Left forelimb (tissue), 1 donor: ENCODE data around the gene SMNDC1.
A peak's percentile ranks its signal among the peaks of the same experiment; 100 is the strongest.
"Not testable (repeated sequence)": the region's sequence is repeated elsewhere in the genome, so short reads cannot be mapped to it uniquely, and the experiment has no call there.

ENCODE experiments used
- DNase-seq: peaks from one replicate; pipeline ENCODE4 v3.0.0-alpha.2; 2018; ENCODE audit warnings: low spot score

SMNDC1 gene

DNA sequence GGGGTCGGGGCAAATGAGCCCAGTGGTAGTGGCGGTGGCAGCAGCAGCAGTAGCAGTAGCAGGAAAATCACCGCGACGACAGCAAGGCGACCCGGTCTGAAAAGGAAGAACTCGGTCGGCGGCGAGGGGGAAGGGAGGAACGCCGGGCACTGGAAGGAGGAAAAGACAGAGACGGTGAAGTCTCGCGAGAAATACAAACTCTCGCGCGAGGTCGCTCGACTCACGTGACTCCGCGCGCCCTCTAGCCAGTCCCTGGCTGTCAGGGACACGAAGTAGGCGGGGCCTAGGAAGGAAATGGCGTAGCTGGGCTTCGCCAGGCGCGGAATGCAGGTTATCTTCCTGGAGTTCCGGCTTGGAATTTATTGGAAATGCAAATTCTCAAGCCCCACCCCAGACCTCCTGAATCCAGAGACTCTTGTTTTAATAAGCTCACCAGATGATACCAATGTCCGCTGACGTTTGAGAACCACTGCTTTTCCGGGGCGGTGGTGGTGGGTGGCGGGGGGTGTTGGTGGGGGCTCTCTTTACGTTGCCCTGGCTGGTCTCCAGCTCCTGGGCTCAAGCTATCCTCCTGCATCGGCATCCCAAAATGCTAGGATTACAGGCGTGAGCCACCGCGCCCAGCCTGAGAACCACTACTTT is at the start of gene SMNDC1:
Gene SMNDC1, minus strand, starts transcription at position 141 of the 642 bp plus-strand sequence. CDS start 1,333 bp downstream, outside the sequence.
- DNase-seq, result peak; percentile 97

DNA sequence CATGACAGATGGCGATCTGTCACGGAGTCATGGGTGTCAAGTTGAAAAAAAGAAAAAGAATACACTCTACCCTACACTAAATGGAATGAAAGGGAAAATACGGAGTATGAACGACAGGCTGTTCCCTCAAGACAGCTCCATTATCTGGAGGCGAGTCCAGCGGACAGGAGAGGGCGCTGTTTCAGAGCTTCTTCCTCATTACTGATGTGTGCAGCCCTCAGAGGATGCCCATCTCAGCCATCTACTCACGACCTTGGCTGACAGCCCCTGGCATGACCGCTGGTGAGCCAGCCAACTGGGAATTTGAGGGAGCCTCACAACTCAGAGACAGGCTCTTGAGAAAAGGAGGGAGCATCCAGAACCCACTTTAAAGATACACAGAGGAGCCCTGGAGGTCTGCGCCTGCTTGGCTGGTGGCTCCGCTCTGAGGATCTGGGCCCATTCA is 49.6 kb upstream of the SMNDC1 start:
- no peak for DNase-seq

DNA sequence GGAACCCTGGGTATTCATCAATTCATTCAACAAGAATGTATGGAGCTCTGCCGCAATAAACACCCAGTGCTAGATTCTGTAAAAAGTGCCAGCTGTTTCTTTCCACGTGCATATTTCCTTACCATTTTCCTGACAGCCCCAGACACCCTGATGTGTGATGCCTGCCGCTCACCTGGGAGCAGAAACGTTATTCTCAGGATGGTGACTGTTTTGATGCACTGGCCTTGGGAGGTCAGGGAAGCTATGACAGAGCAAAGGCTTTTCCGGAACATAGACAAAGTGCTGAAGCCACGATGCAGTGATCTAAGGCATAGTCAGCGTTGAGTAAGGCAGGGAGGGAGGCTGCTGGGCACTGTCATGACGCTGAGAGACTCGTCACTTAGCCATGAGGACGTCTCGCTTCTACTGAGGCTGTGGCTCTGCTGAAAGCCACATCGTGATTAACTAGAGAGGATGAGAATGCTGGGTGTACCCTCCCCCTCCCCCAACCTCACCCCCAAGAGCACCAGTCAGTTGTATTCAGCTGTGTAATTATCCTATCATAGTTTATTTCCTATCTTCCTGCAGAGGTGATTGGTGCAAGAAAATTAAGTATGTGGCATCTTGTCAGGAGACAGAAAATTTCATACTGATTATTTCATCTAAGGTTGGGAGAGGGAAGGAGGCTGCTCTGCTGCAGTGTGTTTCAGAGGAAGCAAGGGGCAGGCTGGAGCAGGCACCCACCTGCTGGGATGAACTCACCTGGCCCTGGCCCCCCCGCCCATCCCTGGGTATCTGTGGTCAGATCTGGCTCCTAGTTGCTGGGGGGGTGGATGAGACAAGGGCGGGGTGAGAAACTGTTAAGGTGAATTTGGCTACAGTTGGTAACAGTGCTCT is 48.8 kb upstream of the SMNDC1 start:
- no peak for DNase-seq

DNA sequence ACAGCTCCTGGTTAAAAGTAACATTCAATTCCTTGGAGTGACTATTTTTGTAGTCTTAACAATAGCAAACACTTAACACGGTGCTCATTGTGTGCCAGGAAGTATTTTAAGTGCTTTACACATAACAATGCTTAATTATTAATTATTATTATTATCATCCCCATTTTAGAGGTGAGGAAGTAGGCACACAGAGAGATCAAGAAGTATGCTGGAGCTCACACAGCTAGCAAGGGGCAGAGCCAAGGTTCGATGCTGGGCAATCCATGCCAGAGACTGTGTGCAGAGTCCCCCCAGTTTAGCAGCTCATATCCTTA is 48.2 kb upstream of the SMNDC1 start:
- no peak for DNase-seq

DNA sequence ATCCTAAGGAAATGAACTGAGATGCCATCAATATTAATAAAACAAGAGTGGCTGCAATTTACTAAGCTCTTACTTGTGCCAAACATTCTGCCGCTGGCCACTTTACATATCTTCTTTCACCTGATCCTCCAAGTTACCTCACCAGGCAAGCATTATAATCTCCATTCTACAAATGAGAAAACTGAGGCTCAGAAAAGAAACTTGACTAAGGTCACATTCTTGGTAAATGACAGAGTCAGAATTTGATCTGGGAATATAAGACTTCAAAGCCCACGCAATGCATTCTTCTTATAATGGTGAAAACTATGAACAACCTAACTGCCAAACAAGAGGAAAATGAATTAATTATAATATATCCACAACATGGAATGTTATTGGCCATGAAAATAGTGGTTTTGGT is 46.1 kb upstream of the SMNDC1 start:
- DNase-seq, result no peak

DNA sequence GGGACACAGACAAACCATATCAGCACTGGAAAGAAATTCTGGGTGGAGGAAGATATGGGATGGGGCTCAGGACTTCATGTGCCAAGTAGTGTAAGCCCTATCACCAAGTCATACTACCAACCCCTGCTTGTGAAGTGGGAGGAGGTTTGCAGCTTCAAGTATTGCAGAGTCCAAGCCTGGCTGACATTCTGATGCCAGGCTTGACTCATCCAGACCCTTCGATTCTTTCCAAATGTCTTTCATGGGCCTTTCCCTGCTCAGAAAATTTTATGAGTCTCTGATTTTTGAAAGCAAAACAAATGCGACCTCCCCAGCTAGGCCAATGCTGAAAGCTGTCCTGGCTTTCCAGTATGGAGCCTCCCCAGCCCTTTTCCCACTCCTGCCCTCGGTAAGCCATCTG is 45.1 kb upstream of the SMNDC1 start:
- DNase-seq, result no peak

DNA sequence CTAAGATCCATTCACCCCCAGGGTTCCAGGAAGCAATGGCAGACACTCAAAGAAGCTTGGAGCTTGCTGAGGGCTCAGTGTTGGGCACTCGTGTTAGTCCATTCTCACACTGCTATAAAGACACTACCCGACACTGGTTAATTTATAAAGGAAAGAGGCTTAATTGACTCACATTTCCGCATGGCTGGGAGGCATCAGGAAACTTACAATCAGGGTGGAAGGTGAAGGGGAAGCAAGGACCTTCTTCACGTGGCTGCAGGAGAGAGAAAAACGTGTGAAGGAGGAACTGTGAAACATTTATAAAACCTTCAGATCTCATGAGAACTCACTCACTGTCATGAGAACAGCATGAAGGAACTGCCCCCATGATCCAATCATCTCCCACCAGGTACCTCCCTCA is 44.7 kb upstream of the SMNDC1 start:
- DNase-seq, result no peak

DNA sequence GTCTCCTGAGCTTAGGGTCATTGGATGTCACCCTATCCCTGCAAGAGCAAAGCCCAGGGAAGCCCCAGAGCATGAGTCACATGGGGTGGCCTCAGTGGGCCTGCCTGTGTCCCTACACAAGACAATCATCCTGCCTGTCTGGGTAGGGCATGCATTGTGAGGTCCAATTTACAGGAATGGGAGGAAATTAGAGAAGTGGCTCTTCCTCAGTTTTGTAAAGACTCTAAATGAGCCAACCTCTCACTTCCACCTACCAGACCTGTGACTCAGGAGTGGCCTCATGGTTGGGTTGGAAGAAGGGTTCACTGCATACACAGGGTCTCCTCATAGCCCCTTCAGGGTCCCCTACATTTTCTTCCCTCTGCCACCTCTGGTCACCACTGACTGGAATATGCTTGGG is 43.6 kb upstream of the SMNDC1 start:
- no peak for DNase-seq

DNA sequence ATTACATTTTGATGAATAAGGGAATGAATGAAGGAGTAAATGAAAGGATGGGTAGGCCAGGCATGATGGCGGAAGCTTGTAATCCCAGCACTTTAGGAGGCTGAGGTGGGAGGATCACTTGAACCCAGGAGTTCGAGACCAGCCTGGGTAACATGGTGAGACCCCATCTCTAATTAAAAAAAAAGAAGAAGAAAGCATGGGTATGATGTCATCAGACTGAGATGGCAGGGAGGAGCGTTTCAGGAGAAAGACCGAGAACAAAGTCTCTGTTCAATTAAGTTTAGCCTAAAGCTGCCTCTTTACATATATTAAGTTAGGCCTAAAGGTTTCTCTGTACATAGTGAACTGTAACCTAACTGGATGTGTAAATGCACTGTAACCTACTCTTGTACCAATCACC is 42.2 kb upstream of the SMNDC1 start:
- no peak for DNase-seq

DNA sequence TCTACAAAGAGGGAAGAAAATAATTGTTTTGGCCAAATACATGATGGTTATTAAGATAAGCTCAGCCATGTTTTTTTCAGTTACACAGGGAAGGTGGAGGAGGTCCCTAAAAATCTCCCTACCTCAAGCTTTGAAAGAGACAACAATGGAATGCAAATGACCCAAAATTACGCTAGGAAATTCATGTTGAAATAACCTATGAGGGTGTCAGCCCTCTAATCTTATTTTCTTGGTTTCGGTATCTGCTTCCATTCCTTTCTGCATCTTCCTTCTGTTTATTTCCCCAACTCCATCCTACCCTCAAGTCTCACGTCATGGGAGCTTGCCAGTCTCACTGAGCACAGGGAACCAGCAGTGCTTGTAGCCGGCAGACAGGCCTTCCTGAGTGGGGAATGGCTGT is 40.6 kb upstream of the SMNDC1 start:
- no peak for DNase-seq

DNA sequence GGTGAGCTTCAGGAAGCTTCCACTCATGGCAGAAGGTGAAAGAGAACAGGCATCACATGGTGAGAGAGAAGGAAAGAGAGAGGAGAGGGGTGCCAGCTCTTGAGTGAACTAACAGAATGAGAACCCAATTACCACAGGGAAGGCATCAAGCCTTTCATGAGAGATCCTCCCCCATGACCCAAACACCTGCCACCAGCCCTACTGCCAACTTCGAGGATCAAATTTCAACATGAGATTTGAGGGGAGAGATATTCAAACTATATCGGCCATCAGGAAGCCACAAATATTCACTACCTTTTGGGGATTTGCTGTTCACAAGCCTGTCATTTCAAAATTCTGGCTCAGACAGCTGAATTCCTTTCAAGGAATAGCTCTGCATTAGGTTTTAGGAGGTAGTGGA is 39.9 kb upstream of the SMNDC1 start:
- DNase-seq, result no peak

DNA sequence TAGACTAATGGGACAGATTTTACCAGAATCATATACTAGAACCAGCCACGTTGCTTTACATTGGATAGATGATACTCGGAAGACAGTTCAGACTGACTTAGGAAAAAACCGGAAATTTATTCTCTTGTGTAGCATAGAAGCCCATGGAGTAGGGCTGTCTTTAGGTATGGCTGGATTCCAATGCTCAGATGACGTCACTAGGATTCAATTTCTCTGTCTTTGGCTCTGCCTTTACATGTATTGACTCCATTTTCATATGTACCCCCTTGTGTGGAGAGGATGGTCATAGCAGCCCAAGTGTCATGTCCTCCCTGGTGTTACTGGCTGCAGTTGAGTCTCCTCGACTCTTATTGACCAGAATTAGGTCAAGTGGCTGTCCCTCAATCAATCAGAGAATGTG is 39.2 kb upstream of the SMNDC1 start:
- no peak for DNase-seq

DNA sequence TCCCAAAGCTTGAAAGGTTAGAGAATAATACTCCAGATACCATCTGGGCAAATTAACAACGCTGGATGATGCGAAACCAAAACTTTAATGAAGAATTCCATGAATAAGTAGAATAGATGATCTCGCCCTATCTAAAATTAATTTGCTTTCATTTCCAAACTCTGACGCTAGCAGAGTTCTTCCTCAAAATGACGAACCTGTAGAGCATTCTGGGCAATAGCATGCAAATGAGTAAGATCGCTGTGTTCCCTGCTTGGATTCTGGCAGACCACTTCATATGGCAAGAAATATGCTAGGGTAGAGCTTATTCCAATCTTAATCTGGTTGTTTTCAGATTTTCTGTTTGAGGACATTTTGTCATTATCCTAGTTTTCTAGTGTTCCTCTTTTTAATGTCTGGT is 36.1 kb upstream of the SMNDC1 start:
- no peak for DNase-seq

DNA sequence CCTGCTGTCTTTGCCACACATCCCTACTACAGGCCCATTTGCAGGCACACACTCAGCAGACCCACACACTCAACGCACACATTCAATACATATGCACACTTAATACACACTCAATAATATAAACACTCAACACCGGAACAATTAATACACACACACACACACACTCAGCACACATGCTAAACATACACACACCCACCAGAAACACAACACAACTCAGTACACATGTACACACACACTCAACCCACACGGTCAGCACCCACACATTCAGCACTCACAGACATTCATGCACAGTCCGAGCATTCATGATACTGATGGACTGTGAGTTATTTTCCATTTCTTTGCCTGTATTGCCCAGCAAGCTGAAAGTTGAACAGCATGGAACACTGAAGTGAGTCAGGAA is 35.4 kb upstream of the SMNDC1 start:
- no peak for DNase-seq

DNA sequence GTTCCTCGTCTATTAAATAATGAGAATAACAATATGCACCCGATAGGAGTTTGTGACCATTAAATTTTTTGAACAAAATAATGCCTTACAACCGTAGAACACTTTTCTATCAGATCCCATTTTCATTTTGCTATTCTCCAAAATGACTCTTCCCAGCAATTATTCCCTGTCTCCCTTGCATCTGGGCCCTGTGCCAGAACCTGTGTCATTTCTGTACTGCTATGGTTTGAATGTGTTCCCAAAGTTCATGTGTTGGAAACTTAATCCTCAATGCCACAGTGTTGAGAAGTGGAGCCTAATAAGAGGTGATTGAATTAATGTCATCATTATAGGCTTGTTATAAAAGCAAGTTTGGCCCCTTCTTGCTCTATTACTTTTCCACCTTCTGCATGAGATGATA is 33.2 kb upstream of the SMNDC1 start:
- DNase-seq, result no peak

DNA sequence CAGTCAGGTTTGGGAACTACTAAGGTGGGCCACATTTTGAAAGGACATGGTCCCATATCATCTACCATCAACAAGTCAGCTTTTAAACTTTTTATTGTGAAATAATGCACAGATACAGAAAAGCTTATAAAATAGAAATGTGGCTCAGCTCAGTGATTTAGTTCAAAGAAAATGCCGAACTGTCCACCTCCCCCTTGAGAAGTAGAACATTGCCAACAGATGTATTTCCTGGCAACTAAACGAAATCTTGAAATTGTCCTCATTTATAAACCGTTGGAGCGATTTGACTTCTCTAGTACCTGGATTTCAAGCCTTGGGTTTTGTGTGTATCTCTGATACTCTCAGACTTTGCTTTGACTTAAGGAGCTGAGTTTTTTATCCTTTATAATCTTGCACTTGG is 32.7 kb upstream of the SMNDC1 start:
- no peak for DNase-seq

DNA sequence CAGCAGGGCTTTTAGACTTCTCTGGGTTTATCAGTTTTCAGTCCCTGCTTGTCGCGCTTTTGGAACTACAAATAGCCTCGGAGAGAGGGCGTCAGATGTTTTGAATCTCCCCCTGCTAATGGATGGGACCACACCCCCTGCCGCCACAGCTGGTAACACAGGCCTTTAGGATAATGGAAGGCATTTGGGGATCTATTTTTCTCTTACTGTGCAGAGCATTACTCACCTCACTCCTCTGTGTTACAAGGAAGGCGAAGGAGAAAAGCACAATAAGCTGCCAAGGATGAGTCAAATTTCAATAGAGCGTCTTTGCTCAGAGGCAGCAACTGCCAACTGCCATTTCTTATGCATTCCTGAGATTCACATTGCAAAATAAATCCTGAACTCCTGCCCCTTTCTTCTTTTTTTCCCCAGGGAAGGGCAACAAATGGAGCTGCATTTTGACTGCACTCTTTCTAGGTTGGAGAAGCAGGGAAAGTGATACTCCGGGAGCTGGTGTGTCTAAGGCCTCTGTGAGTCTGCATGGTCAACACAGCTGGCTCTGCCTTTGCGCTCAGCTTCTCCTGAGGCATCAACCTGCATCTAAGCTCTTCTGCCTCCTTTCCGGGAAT is 31.5 kb upstream of the SMNDC1 start:
- DNase-seq, result no peak

DNA sequence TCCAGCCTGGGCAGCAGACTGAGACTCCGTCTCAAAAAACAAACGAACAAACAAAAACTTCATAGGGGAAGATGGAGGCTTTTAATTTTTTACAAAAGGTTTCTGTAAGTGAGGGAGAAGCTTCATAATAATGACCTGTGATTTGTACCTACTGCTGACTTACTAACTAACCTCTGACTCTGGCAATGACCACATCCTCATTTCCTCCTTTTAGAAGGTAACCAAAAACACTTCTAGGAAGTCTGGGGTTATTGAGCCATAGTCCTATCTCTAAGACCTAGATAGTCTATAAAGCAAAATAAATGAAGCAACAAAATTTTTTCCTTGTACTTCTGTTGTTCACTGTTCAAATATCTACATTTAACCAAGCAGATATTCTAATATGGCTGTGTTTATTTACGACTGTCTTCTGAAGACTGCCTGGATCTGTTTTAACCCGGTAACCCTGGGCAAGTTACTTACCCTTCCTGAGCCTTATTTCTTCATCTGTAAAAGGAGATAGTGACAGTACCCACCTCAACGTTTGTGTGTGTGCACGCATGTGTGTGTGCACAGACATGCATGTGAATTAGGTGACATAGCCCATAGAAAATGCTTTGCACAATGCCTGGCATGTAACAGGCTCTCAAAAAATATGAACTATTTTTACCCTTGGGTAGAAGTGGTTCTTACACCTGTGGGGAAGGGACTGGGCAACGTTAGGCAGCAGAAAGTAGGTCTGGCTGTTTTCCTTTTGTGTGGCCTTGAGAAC is 30.8 kb upstream of the SMNDC1 start:
- DNase-seq, result no peak

DNA sequence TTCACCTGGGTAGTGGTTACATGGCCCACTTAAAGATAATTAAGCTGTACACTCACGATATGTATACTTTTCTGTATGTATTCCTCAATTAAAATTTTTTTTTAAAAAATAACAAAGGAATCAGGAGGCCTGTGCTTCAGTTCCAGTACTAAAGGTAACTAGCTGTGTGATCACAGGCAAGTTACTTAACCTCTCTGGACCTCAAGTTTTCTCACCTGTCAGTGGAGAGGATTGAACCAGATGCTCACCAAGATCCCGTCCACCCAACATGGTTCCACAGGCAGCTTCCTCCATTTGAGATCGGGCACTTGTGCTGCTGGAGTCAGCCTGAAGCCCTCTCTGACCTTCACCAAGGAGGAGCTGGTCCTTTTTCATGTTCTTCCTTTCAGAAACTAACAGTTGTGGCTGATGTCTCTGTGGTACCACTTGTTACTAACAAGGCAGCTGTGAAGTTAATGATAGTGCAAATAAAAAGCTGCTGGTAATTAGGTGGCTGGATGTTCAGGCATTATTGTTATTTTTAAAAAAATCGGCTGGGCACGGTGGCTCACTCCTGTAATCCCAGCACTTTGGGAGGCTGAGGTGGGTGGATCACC is 29.4 kb upstream of the SMNDC1 start:
- DNase-seq, result no peak

DNA sequence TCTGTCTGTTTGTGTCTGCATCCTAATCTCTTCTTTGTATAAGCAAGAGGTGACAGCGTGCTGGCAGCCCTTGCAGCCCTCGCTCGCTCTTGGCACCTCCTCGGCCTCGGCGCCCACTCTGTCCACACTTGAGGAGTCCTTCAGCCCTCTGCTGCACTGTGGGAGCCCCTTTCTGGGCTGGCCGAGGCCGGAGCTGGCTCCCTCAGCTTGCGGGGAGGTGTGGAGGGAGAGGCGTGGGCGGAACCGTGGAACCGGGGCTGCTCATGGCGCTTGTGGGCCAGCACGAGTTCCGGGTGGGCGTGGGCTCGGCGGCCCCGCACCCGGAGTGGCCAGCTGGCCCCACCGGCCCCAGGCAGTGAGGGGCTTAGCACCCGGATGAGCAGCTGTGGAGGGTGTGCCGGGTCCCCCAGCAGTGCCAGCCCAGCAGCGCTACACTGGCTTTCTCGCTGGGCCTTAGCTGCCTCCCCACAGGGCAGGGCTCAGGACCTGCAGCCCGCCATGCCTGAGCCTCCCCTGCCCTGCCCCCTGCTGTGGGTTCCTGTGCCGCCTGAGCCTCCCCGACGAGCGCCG is 26.6 kb upstream of the SMNDC1 start:
- DNase-seq, result not testable (repeated sequence)

DNA sequence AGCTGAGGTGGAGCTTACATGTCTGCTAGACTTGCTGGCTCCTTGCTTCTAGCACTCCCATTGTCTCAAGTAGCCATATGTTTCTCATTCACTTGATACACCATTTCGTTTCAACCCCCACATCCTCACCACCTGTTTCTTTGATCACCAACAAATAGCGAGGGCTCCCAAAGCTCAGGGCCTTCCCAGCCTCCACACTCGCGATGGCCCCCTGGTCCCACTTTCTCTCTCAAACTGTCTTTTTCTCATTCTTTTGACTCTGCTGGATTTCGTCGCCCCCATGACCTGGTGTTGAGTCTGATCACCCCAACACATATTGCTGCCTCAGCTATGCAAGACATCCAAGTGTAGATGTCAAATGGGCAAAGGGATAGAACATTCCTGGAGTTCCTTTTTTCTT is 26.0 kb upstream of the SMNDC1 start:
- DNase-seq, result no peak
